GM19468 (cell line): ENCODE data around the gene TBC1D25.
A peak's percentile ranks its signal among the peaks of the same experiment; 100 is the strongest.

ENCODE experiments used
- ATAC-seq: cut with Tn5 transposase; IDR thresholded peaks from one replicate; pipeline ENCODE4 v1.9.1; 2021; ENCODE audit warnings: mild to moderate bottlenecking, moderate library complexity, moderate number of reproducible peaks; ENCODE audit not compliant: unreplicated experiment; ENCODE audit errors: extremely low read depth

TBC1D25 gene, protein sequence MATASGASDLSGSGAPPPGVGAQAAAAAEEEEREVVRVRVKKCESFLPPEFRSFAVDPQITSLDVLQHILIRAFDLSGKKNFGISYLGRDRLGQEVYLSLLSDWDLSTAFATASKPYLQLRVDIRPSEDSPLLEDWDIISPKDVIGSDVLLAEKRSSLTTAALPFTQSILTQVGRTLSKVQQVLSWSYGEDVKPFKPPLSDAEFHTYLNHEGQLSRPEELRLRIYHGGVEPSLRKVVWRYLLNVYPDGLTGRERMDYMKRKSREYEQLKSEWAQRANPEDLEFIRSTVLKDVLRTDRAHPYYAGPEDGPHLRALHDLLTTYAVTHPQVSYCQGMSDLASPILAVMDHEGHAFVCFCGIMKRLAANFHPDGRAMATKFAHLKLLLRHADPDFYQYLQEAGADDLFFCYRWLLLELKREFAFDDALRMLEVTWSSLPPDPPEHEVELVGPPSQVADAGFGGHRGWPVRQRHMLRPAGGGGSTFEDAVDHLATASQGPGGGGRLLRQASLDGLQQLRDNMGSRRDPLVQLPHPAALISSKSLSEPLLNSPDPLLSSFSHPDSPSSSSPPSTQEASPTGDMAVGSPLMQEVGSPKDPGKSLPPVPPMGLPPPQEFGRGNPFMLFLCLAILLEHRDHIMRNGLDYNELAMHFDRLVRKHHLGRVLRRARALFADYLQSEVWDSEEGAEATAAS

DNA sequence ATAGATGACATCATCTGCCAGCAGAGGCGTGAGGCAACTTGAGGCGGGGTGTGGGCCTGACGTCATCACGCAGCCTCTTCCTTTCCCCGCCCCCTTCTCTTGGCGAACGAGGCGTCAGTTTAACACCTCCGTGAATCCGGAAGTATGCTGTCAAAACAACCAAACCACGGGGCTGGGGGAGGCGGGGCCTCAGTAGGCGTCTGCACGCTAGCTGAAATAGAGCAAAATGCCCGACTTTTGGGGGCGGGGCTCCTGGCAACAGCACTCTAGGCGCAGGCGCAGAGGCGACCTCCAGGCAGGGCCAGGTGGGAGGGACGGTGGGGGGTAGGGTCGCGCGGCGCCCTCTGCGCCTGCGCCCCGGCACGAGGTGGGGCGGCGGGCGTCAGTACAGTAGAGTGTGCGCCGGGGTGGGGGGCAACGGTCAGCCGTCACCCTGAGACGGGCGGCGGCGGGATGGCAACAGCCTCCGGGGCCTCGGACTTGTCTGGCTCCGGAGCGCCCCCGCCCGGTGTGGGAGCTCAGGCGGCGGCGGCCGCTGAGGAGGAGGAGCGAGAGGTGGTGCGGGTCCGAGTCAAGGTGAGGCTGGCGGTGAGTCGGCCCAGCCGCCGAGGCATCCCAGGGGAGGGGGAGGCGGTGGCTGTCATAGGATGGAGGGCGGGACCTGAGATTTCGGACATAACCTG is at the start of gene TBC1D25:
Gene TBC1D25, plus strand, starts transcription at position 370 of the 683 bp plus-strand sequence. Its CDS starts 84 bp downstream, at position 454.
- peak; percentile 47 for ATAC-seq

DNA sequence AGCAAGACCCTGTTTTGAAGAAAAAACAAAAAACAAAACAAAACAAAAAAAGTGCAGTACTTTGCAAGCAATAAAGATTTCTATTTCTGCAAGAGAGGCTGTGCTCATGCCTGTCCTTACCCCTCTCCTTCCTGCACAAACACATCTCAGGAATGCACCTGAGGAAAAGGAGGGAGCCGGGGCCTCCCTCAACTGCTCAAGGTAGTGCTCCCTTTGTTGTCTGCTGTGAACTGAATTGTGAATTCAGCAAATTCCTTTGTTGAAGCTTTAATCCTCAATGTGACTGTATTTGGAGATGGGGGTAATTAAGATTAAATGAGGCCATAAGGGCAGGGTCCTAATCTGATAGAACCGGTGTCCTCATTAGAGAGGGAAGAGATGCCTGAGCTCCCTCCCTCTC is 49.6 kb upstream of the TBC1D25 start:
- ATAC-seq = no peak

DNA sequence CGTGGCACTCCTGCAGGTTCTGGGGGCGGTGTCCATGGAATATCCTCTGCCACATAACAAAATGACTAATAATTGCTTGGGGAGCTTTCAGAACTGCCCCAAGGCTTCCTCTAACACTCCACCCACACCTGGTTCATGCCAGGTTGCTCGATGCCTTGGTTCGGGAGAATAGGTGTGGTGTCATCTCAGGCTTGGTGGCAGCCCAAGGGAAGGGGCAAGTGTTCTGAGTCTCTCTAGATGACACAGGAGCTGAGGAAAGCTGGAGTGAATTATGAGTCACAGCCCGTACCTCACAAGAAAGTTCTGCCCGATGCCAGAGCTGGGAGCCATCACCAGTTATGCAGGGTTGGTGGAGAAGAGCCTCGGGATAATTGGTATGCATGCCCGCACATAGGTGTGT is 48.9 kb upstream of the TBC1D25 start:
- no peak for ATAC-seq

DNA sequence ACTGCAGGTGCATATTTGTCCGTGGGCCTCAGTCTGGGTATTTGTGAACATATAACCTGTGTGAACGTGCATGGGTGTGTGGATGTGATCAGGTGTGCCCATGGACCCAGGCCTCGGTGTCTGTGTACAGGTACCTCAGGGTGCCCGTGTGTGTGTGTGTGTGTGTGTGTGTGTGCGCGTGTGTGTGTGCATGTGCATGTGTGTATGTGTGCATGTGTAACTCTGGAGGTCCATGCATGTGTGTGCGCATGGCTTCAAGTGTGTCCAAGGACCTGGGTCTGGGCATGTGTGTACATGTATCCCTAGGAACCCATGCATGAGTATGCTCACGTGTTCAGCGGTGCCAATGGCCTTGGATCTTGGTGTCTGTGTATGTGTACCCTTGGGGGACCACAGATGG is 47.7 kb upstream of the TBC1D25 start:
- no peak for ATAC-seq

DNA sequence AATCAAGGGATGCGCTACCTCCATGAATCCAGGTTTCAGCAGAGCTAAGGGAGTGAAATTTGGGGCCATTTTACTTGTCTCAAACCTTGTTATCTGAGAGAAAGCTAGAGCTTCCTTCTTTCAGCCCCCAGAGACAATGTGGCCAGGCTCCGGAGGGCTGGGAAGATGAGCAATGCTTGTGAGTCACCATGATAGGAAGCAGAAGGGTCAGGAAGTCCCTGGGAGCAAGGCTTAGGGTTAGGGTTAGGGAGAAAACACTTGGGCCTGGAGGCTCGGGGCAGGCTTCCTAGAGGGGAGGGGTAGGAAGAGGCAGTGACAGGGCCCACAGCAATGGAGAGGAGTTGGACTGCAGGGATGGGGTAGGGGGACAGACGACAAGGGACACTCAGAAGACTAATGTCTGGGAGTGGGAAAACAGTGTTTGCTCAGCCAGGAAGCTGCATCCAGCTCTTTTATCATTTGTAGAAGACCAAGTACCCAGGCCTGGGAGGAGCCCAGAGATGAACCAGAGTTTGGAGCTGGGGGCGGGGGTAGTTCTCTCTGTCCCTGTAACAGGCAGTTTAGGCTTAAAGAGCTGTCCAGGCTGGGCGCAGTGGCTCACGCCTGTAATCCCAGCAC is 47.1 kb upstream of the TBC1D25 start:
- ATAC-seq = no peak

DNA sequence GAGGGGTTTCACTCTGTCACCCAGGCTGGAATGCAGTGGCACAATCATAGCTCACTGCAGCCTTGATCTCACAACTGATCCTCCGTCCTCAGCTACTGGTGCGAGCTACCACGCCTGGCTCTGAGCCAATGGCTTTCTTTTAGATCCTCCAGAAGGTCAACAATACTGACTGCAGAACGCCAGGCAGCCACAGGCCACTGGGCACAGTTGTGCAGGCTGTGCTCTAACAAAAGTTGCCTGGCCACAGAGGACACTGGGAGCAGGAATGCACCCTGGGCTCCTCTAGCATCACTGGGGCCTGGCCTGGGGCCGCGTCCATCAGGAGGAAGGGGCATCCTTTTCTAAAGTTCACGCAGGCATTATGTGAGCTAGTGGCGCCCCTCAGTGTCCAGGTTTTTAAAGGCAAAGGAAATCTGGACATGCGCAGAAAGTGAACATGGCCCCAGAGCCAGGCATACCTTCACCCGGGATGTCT is 45.6 kb upstream of the TBC1D25 start:
- ATAC-seq = no peak

DNA sequence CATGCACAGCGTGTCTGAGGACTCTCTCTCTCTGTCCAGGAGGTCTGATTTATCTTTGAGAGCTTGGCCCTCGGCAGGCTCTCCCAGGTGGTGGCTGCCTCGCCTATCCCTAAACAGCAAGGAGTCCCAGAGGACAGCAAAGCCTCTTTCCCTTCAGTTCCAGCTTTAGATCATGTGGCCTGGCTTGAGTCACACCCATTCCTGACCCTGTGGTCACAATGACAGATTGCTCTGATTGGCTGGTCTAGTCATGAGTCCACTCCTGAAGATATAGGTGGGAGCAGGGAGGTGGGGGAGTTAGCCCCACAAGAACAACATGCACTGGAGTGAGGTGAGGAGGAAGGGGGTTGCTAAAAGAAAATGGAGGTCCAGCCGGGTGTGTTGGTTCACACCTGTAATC is 42.9 kb upstream of the TBC1D25 start:
- ATAC-seq = no peak

DNA sequence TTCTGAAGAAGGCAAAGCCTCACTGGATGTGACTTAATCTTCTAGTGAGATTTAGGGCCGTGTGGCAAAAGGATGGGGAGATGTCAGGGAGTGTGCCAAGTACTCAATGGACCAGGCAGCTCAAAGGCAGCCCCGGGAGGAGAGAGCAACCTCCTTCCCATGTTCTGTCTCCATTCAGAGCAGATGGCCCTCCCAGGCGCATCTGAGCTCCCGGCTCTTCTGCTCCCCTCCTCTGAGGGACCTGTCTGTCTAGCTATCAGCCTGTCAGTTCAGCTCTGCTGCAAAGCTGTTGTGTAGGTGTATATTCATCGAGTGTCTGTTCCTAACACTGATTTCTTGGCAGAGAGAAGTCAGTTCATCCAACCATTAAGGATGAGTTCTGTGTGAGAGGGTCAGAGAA is 41.6 kb upstream of the TBC1D25 start:
- no peak for ATAC-seq

DNA sequence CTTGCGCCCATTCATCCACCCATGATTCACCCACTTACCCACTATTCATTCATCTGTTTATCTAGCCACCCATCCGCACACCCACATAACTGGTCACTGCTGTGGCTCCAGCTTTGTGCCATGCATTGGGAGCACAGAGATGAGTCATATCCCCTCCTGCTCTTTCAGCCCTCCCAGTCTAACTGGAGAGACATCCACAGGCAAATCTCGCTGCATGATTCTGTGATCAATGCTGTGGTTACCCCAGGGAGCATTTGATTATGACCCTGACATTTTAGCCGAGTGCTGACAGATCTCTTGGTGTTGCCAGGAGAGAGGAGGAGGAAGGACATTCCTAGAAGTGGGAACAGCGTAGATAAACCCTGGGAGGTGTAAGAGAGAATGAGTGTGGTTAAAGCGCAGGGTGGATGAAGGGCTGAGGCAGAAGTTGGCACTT is 41.1 kb upstream of the TBC1D25 start:
- no peak for ATAC-seq

DNA sequence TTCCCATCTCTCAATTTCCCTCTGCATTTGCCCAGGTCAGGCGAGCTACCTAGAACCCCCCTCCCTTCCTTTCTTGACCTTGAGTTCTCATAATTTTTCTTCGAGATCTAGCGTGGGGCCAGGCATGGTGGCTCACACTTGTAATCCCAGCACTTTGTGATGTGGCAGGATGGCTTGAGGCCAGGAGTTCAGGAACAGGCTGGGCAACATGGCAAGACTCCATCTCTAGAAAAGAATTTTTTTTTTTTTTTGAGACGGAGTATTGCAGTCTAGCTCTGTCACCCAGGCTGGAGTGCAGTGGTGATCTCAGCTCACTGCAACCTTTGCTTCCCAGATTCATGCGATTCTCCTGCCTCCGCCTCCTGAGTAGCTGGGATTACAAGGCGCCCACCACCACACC is 35.3 kb upstream of the TBC1D25 start:
- ATAC-seq = no peak

DNA sequence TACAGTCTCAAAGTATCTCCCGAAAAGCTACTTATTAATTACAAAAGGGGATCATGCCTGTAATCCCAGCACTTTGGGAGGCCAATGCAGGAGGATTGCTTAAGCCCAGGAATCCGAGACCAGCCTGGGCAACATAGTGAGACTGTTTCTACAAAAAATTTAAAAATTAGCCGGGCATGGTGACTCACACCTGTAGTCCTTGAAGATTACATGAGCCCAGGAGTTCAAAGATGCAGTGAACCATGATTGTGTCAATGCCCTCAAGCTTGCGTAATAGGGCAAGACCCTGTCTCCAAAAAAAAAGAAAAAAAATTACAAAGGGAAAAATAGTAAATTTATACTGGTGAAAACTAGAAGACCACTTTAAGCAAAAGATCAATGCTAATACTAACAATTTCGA is 34.0 kb upstream of the TBC1D25 start:
- ATAC-seq = no peak

DNA sequence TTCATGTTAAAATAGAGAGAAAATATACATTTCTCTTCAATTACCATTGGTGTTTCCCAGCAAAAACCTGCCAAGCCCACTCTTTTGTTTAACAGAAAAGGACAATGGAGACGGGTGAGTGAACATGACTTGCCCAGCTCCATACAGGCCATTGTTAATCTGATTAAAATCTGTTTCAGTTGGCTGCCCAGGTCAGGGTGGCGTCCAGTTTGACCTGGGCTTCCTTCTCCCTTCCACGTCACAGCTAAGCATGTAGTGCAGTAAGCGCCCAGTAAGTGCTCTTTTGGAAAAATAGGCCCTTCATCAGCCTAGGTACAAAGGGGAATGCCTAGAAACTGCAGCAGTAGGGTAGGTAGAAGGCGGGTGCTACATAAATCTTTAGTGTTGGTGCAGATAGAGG is 32.3 kb upstream of the TBC1D25 start:
- no peak for ATAC-seq

DNA sequence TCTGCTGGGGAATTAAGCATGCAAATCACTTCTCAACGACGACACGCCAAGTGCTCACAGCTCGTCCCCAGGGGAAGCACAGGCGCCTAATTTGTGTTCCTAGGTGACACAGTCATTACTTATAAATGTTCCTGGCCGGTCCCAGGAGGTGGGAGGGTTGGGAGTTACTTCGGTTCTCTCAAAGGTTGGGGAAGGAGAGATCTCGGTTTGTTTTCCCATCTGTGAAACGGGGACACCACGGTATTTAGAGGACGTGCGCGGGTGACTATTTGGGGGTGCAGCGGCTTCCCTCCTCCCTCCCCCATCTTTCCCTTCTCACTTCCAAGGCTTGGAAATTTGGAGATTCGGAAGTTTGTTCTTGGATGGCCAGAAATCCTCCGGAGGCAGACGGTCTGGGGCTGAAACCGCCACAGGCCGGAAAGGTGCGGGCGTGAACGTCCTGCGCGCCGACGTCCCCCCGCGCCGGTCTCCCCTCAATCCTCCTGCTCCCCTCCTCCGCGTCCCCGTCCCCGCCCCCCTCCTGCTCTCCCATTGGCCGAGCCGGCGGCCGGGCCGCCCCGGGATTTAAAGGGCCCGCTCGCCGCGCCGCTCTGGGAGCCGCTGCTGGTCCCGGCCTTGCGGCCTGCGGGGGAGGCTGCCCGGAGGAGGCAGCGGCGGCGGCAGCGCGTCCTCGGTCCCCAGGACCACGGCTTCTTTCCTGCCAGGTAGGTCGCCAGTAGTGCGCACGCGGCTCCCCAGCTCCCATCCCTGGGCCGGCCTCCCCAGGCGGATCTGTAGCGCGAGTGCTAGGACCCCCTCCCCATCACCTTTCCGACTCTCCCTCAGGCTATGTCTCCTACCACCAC is 30.9 kb upstream of the TBC1D25 start, which contains the start of gene PORCN:
Gene PORCN, plus strand, starts transcription at position 593 of the 845 bp plus-strand sequence. CDS start 829 bp downstream, outside the sequence.
- ATAC-seq = peak; percentile 25

DNA sequence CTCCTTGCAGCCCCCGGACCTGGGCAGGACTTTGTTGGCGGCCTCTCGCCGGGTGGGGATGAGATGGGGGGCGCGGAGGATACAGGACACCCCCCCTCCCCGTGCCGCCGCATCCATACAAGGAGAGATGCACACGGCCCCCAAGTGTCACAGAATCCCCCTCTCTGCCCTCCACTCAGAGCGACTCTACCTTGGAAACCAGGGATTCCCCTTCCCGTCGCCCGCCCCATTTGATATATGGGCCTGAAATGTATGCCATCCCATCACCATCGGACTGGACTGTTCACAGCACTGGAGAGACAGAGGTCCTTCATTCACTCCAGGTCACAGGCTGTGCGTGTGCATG is 30.3 kb upstream of the TBC1D25 start:
- ATAC-seq = no peak

DNA sequence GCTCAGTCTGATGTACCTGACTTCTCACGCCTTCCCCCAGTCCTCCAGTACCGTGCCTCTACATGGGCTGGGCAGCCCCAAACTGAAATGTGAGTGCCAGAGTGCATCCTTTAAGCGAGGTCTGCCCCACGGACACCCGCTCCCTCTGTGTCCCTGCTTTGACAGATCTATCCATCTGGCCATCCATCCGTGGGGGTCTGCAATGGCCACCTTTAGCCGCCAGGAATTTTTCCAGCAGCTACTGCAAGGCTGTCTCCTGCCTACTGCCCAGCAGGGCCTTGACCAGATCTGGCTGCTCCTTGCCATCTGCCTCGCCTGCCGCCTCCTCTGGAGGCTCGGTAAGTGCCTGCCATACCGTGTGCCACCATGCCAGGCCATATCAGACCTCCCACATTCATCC is 29.9 kb upstream of the TBC1D25 start:
- ATAC-seq = no peak

DNA sequence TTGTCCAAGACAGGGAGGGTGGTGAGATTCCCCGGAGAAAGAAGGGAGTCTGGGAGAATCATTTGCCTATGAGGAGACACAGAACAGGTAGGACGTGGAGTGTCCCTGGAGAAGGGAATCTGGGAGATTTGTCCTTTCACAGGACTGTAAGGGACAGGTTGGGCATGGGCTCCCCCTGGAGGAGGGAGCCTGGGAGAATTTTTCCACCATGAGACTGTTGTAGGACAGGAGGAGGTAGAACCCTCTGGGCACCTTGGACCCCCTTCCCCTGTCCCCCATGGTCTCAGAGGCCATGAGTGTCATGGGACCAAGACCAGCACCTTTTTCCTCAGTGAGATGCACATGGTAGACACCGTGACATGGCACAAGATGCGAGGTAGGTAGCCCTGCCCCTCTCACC is 28.0 kb upstream of the TBC1D25 start:
- ATAC-seq = no peak

DNA sequence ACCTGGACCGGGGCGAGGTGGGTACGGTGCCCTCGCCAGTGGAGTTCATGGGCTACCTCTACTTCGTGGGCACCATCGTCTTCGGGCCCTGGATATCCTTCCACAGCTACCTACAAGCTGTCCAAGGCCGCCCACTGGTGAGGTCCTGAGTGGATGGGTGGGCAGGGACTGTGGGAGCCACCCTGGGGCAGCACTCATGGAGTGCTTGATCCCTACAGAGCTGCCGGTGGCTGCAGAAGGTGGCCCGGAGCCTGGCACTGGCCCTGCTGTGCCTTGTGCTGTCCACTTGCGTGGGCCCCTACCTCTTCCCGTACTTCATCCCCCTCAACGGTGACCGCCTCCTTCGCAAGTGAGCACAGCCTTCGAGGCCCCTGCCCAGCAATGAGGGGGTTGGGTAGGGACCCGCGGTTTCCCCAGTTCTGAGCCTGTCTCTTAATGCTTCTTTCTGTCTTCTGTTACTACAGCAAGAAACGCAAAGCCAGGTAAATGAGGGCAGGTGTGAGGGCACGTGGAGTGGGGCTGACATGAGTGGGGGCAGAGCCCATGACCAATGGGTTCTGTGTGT is 27.1 kb upstream of the TBC1D25 start:
- ATAC-seq = no peak

DNA sequence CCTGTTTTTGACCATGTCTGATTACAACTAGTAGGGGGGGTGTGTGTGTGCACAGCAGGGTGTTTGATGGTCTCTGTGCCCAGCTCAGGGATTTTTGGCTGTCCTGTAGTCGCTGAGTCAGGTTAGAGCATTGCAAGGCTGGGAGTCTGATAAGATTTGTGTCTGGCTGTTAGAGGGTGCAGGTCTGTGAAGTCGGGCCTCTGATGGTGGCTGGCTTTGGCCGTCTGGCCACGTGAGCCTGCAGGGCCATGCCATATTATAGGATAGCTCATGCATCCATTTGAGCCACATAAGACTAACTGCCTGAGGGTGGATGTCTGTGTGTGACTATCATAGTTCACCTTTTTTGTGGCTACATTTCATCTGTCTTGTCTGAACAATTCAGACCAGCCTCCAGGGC is 25.8 kb upstream of the TBC1D25 start:
- no peak for ATAC-seq

DNA sequence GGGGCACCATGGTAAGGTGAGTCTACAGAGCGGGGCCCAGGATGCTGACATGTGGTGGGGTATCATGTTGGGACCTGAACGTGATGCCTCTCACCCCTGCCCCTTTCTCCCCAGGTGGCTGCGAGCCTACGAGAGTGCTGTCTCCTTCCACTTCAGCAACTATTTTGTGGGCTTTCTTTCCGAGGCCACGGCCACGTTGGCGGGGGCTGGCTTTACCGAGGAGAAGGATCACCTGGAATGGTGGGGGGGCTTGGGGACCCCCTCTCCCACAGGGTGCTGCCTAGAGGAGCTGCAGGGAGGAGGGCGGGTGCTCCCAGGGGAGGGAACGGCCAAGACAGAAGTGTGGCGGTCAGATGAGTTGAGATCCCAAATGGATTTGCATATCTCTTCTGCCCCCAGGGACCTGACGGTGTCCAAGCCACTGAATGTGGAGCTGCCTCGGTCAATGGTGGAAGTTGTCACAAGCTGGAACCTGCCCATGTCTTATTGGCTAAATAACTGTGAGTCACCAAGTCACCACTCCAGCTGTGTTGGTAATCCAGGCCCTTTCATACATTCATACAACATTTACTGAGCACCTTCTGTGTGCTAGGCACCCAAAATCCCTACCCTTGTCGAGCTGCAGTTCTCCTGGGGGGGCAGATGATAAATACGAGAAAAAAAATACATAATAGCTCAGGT is 25.2 kb upstream of the TBC1D25 start:
- ATAC-seq = no peak
